HEK293 (cell line): ENCODE data around the gene PRDM15.

Experiments
- CTCF ChIA-PET: fragments of 350-600 bp; formaldehyde crosslinking; extraction: SDS; loops from one replicate; lab custom pipeline; 2021; ENCODE audit warnings: antibody characterized with exemption; lab: Yijun Ruan, JAX
- POLR2A ChIA-PET: fragments of 300-600 bp; formaldehyde crosslinking; extraction: SDS; loops from one replicate; lab custom pipeline; 2020; ENCODE audit warnings: antibody characterized with exemption, inconsistent platforms; lab: Yijun Ruan, JAX
- H3K27ac ChIP-seq: fragments of 200-500 bp; sonication (Bioruptor generic); 2 replicates; pipeline ENCODE4 v1.5.1; 2014; ENCODE audit warnings: low read depth, low read length, control low read depth, inconsistent platforms; ENCODE audit errors: extremely low read depth
- H3K36me3 ChIP-seq, 2 experiments: fragments of 200-500 bp in 1 of 2; sonication (Bioruptor generic) in 1 of 2; 1 replicate in 1 of 2; 2 replicates in 1 of 2; pipeline ENCODE4 v1.5.1; 2014 to 2017; ENCODE audit warnings: inconsistent platforms in 2 of 2, low read length in 2 of 2; ENCODE audit not compliant: control insufficient read depth in 2 of 2, insufficient read depth in 1 of 2
- H3K4me1 ChIP-seq: fragments of 200-500 bp; sonication (Bioruptor generic); 2 replicates; pipeline ENCODE4 v1.5.1; 2014; ENCODE audit warnings: mild to moderate bottlenecking, low read length, inconsistent platforms; ENCODE audit not compliant: control insufficient read depth, insufficient read depth
- H3K4me3 ChIP-seq: 2 replicates; pipeline ENCODE4 v1.5.1; 2011; ENCODE audit warnings: low read depth, mild to moderate bottlenecking, control low read depth, low read length, moderate library complexity
- H3K9me3 ChIP-seq: fragments of 200-500 bp; sonication (Bioruptor generic); 2 replicates; pipeline ENCODE4 v1.5.1; 2014; ENCODE audit warnings: low read depth, low read length, inconsistent platforms; ENCODE audit not compliant: control insufficient read depth, insufficient read depth
- HOXC10 ChIP-seq: sonication (generic); formaldehyde crosslinking; IDR thresholded peaks from 2 replicates; pipeline ENCODE4 v1.8.1; 2023; ENCODE audit warnings: mild to moderate bottlenecking, missing genetic modification reagents
- KLF8 ChIP-seq: fragments of 450-650 bp; formaldehyde crosslinking; IDR thresholded peaks from 2 replicates; pipeline ENCODE4 v1.5.1; 2016; ENCODE audit warnings: missing biosample characterization, missing genetic modification characterization
- PRDM1 ChIP-seq: fragments of 450-650 bp; formaldehyde crosslinking; IDR thresholded peaks from 2 replicates; pipeline ENCODE4; 2016; ENCODE audit warnings: missing biosample characterization, missing genetic modification characterization
- RBAK ChIP-seq: fragments of 450-650 bp; formaldehyde crosslinking; IDR thresholded peaks from 2 replicates; pipeline ENCODE4 v1.5.1; 2016; ENCODE audit warnings: missing biosample characterization, missing genetic modification characterization
- TRIM28 ChIP-seq: IDR thresholded peaks from 2 replicates; pipeline ENCODE4 v1.6.1; 2011; ENCODE audit warnings: low read length, control low read depth, borderline replicate concordance
- ZBTB8A ChIP-seq: fragments of 450-650 bp; formaldehyde crosslinking; IDR thresholded peaks from 2 replicates; pipeline ENCODE4 v1.5.1; 2016; ENCODE audit warnings: missing biosample characterization, missing genetic modification characterization
- ZNF132 ChIP-seq: fragments of 450-650 bp; formaldehyde crosslinking; IDR thresholded peaks from 2 replicates; pipeline ENCODE4 v1.5.1; 2017; ENCODE audit warnings: missing biosample characterization, missing genetic modification characterization, borderline replicate concordance
- ZNF184 ChIP-seq: fragments of 450-650 bp; IDR thresholded peaks from 2 replicates; pipeline ENCODE4 v1.5.1; 2018; ENCODE audit warnings: missing biosample characterization, mild to moderate bottlenecking, missing genetic modification characterization
- ZNF335 ChIP-seq: fragments of 450-650 bp; formaldehyde crosslinking; conservative IDR thresholded peaks from 2 replicates; pipeline ENCODE4 v1.5.1; 2016; ENCODE audit warnings: missing biosample characterization, missing genetic modification characterization
- ZNF341 ChIP-seq: fragments of 450-650 bp; formaldehyde crosslinking; IDR thresholded peaks from 2 replicates; pipeline ENCODE4; 2016; ENCODE audit warnings: low read depth, missing biosample characterization, missing genetic modification characterization
- ZNF350 ChIP-seq: fragments of 450-650 bp; formaldehyde crosslinking; IDR thresholded peaks from 2 replicates; pipeline ENCODE4 v1.5.0; 2017; ENCODE audit warnings: missing biosample characterization, mild to moderate bottlenecking, missing genetic modification characterization
- ZNF501 ChIP-seq: fragments of 450-650 bp; formaldehyde crosslinking; IDR thresholded peaks from 2 replicates; pipeline ENCODE4 v1.5.1; 2016; ENCODE audit warnings: missing biosample characterization, missing genetic modification characterization
- ZNF544 ChIP-seq: fragments of 450-650 bp; formaldehyde crosslinking; IDR thresholded peaks from 2 replicates; pipeline ENCODE4 v1.5.0; 2017; ENCODE audit warnings: missing biosample characterization, missing genetic modification characterization
- ZNF561 ChIP-seq: fragments of 450-650 bp; IDR thresholded peaks from 2 replicates; pipeline ENCODE4 v1.5.1; 2018; ENCODE audit warnings: missing biosample characterization, missing genetic modification characterization, borderline replicate concordance
- ZNF610 ChIP-seq: fragments of 450-650 bp; formaldehyde crosslinking; IDR thresholded peaks from 2 replicates; pipeline ENCODE4 v1.5.1; 2016; ENCODE audit warnings: missing biosample characterization, missing genetic modification characterization, borderline replicate concordance
- ZNF664 ChIP-seq: fragments of 450-650 bp; formaldehyde crosslinking; IDR thresholded peaks from 2 replicates; pipeline ENCODE4 v1.5.1; 2016; ENCODE audit warnings: missing biosample characterization, missing genetic modification characterization
- ZNF670 ChIP-seq: fragments of 450-650 bp; formaldehyde crosslinking; IDR thresholded peaks from 2 replicates; pipeline ENCODE4 v1.5.1; 2016; ENCODE audit warnings: missing biosample characterization, missing genetic modification characterization, low read depth
- ZNF707 ChIP-seq: fragments of 450-650 bp; formaldehyde crosslinking; IDR thresholded peaks from 2 replicates; pipeline ENCODE4 v1.5.1; 2016; ENCODE audit warnings: missing biosample characterization, missing genetic modification characterization
- ZNF747 ChIP-seq: fragments of 450-650 bp; formaldehyde crosslinking; IDR thresholded peaks from 2 replicates; pipeline ENCODE4 v1.5.1; 2016; ENCODE audit warnings: missing biosample characterization, missing genetic modification characterization
- ZNF777 ChIP-seq: fragments of 450-650 bp; formaldehyde crosslinking; IDR thresholded peaks from 2 replicates; pipeline ENCODE4 v1.5.1; 2017; ENCODE audit warnings: missing biosample characterization, missing genetic modification characterization, borderline replicate concordance
- TF ChIP-seq, protein P1 (sequence below): fragments of 450-650 bp; formaldehyde crosslinking; IDR thresholded peaks from 2 replicates; pipeline ENCODE4 v1.5.1; 2016; ENCODE audit warnings: missing biosample characterization, missing genetic modification characterization
- TF ChIP-seq, protein P2 (sequence below): fragments of 450-650 bp; formaldehyde crosslinking; IDR thresholded peaks from 2 replicates; pipeline ENCODE4 v1.5.1; 2017; ENCODE audit warnings: missing biosample characterization, missing genetic modification characterization
- TF ChIP-seq, protein P3 (sequence below): fragments of 450-650 bp; formaldehyde crosslinking; IDR thresholded peaks from 2 replicates; pipeline ENCODE4 v1.5.1; 2017; ENCODE audit warnings: missing biosample characterization, missing genetic modification characterization
- TF ChIP-seq, protein P4 (sequence below): fragments of 450-650 bp; formaldehyde crosslinking; IDR thresholded peaks from 2 replicates; pipeline ENCODE4 v1.5.0; 2017; ENCODE audit warnings: missing biosample characterization, missing genetic modification characterization, borderline replicate concordance
- TF ChIP-seq, protein P5 (sequence below): fragments of 450-650 bp; formaldehyde crosslinking; IDR thresholded peaks from 2 replicates; pipeline ENCODE4 v1.5.1; 2017; ENCODE audit warnings: missing biosample characterization, missing genetic modification characterization

Gene PRDM15

DNA sequence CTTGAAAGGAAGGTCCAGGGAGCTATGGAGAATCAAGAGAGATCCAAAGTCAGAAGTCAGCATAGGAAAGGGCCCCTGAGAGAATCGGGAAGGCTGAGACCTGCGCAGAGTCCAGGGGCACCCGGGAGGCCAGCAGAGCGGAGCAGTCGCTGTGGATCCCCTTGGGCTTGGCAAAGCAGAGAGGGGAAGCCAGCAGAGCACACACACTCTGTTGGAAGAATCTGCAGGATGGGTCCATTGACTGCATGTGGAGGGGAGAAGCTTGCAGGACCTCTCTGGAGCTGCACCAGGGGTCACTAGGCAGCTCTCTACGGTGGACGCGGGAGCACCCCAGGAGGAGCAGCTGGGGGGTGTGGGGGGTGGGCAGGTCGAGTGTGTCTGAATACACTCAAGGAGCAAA lies 118.7 kb downstream of the PRDM15 start (continued):
- no peak for TF ChIP-seq ZNF184 (tag by site-specific recombination)
- TF ChIP-seq ZNF664 = no peak
- TF ChIP-seq ZNF777 (tag by site-specific recombination) = no peak
- TF ChIP-seq ZNF670 (tag by site-specific recombination) = no peak
- TF ChIP-seq ZNF341 (tag by site-specific recombination) = no peak
- no peak for TF ChIP-seq PRDM1 (tag by site-specific recombination)

DNA sequence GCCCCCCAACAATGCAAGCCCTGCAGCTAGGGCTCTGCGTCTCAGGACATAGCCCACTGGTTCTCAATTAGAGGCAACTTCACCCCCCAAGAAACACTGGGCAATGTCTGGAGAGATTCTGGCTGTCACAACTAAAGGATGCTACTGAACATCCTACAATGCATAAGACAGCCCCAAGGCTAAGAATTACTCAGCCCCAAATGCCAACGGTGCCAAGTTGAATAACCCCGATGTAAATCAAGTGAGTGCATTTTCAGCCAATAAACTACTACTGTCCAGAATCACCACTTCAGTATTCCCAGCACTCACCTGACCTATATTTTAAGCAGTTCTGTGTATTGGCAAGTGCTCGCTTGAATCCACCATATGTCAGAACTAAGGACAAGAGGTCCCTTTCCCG lies 119.2 kb downstream of the PRDM15 start:
- H3K27ac ChIP-seq = no peak overlapping the region
- peaks cover 25% of the 10 kb centered on the region for H3K4me1 ChIP-seq
- H3K4me3 ChIP-seq = no peak overlapping the region
- no peaks in the 10 kb centered on the region for H3K9me3 ChIP-seq
- TF ChIP-seq ZNF610 (tag by site-specific recombination) = no peak
- no peak for TF ChIP-seq ZNF544 (tag by site-specific recombination)
- no peak for TF ChIP-seq ZNF670 (tag by site-specific recombination)
- TF ChIP-seq, protein P1, sequence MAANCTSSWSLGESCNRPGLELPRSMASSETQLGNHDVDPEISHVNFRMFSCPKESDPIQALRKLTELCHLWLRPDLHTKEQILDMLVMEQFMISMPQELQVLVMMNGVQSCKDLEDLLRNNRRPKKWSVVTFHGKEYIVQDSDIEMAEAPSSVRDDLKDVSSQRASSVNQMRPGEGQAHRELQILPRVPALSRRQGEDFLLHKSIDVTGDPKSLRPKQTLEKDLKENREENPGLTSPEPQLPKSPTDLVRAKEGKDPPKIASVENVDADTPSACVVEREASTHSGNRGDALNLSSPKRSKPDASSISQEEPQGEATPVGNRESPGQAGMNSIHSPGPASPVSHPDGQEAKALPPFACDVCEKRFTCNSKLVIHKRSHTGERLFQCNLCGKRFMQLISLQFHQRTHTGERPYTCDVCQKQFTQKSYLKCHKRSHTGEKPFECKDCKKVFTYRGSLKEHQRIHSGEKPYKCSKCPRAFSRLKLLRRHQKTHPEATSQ (tag by site-specific recombination) = no peak
- no peak for TF ChIP-seq ZBTB8A
- TF ChIP-seq, protein P2, sequence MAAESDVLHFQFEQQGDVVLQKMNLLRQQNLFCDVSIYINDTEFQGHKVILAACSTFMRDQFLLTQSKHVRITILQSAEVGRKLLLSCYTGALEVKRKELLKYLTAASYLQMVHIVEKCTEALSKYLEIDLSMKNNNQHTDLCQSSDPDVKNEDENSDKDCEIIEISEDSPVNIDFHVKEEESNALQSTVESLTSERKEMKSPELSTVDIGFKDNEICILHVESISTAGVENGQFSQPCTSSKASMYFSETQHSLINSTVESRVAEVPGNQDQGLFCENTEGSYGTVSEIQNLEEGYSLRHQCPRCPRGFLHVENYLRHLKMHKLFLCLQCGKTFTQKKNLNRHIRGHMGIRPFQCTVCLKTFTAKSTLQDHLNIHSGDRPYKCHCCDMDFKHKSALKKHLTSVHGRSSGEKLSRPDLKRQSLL = no peak
- no peak for TF ChIP-seq ZNF132 (tag by site-specific recombination)
- TF ChIP-seq ZNF747 (tag by site-specific recombination) = no peak
- no peak for TF ChIP-seq ZNF561 (tag by site-specific recombination)
- TF ChIP-seq TRIM28 = no peak
- TF ChIP-seq ZNF350 (tag by site-specific recombination) = no peak
- TF ChIP-seq, protein P3, sequence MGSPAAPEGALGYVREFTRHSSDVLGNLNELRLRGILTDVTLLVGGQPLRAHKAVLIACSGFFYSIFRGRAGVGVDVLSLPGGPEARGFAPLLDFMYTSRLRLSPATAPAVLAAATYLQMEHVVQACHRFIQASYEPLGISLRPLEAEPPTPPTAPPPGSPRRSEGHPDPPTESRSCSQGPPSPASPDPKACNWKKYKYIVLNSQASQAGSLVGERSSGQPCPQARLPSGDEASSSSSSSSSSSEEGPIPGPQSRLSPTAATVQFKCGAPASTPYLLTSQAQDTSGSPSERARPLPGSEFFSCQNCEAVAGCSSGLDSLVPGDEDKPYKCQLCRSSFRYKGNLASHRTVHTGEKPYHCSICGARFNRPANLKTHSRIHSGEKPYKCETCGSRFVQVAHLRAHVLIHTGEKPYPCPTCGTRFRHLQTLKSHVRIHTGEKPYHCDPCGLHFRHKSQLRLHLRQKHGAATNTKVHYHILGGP = no peak
- TF ChIP-seq ZNF707 = no peak
- no peak for TF ChIP-seq HOXC10
- TF ChIP-seq KLF8 = no peak
- no peak for TF ChIP-seq ZNF501 (tag by site-specific recombination)
- no peak for TF ChIP-seq RBAK (tag by site-specific recombination)
- no peak for TF ChIP-seq ZNF335 (tag by site-specific recombination)
- TF ChIP-seq, protein P4, sequence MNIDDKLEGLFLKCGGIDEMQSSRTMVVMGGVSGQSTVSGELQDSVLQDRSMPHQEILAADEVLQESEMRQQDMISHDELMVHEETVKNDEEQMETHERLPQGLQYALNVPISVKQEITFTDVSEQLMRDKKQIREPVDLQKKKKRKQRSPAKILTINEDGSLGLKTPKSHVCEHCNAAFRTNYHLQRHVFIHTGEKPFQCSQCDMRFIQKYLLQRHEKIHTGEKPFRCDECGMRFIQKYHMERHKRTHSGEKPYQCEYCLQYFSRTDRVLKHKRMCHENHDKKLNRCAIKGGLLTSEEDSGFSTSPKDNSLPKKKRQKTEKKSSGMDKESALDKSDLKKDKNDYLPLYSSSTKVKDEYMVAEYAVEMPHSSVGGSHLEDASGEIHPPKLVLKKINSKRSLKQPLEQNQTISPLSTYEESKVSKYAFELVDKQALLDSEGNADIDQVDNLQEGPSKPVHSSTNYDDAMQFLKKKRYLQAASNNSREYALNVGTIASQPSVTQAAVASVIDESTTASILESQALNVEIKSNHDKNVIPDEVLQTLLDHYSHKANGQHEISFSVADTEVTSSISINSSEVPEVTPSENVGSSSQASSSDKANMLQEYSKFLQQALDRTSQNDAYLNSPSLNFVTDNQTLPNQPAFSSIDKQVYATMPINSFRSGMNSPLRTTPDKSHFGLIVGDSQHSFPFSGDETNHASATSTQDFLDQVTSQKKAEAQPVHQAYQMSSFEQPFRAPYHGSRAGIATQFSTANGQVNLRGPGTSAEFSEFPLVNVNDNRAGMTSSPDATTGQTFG (tag by site-specific recombination) = no peak
- TF ChIP-seq, protein P5, sequence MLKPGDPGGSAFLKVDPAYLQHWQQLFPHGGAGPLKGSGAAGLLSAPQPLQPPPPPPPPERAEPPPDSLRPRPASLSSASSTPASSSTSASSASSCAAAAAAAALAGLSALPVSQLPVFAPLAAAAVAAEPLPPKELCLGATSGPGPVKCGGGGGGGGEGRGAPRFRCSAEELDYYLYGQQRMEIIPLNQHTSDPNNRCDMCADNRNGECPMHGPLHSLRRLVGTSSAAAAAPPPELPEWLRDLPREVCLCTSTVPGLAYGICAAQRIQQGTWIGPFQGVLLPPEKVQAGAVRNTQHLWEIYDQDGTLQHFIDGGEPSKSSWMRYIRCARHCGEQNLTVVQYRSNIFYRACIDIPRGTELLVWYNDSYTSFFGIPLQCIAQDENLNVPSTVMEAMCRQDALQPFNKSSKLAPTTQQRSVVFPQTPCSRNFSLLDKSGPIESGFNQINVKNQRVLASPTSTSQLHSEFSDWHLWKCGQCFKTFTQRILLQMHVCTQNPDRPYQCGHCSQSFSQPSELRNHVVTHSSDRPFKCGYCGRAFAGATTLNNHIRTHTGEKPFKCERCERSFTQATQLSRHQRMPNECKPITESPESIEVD (tag by site-specific recombination) = no peak
- CTCF ChIA-PET = interaction anchor here (1.8 kb wide), 1 partner anchor 147 kb away, joined by 7 read pairs; no protein-coding TSS in a partner anchor
- peaks cover 8 to 21% of the 10 kb centered on the region in 2 experiments; a peak in 2 of 3 replicates for H3K36me3 ChIP-seq
- POLR2A ChIA-PET = no interaction called here
